IPS-NIHi7 (cell line): ENCODE data around the gene SRPK2.
A peak's percentile ranks its signal among the peaks of the same experiment; 100 is the strongest.
"Not testable (repeated sequence)": the region's sequence is repeated elsewhere in the genome, so short reads cannot be mapped to it uniquely, and the experiment has no call there.

ENCODE experiments used
- DNase-seq: peaks from one replicate; pipeline ENCODE4 v3.0.0; 2012; ENCODE audit warnings: mixed read lengths; ENCODE audit errors: extremely low spot score

The SRPK2 gene

DNA sequence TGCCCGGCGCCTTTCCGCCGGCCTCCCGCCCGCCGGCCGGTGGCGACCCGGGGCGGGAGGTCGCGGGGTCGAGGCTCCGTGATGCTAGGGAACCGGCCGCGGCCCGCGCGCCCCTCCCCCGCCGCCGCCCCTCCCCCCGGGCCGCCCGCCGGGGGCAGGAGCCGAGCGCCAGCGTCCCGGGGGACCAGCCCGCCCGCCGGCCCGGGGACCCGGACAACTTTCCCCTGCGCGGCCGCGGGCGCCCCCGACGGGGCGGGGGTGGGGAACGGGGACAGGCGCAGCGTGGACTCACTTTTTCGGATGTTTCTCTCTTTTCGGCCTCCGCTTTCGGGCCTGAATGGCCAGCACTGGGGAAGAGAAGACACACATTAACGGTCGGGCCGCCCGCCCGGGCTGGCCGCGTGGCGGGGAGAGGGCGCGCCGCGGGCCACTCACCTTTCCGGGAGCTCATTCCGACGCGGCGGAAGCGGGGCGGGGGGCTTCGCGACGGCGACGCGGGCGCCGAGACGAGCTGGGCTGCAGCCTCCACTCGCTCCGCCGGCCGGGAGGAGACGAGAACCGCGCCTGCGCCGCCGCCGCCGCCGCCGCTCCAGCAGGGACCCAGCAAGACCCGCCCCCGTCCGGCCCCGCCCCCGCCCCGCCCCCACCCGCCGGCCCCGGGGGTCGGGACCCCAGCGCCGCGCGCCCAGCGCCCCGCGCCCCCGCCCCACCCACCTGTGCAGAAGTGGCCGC is at the start of gene SRPK2:
Gene SRPK2 (minus strand): TSS at position 566 of the 732 bp plus-strand sequence.
- DNase-seq = peak; percentile 91

DNA sequence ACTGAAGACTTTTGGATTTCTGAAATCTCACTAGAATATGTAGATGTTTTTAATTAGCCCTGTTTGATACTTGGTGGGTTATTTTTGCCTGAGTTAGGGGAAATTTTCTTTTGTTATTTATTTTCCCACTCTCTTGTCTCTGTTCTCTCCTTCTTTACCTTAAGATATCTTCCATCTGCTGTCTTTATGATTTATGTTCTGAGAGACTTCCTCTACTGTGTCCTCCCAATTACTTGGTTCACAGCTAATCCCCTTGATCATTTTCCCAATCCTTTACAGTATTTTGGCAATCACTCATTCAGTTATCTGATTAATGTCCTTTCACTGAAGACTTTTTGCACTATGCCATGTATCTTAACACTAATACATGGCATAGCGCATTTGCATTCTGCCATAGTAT is 49.5 kb upstream of the SRPK2 start:
- no peak for DNase-seq

DNA sequence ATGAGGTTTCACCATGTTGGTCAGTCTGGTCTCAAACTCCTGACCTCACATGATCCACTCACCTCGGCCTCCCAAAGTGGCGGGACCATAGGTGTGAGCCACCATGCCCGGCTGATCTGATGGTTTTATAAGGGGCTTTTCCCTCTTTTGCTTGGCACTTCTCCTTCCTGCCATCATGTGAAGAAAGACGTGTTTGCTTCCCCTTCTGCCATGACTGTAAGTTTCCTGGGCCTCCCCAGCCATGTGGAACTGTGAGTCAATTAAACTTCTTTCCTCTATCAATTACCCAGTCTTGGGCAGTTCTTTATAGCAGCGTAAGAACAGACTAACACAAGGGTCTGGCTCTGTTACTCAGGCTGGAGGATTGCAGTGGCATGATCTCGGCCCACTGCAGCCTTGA is 48.6 kb upstream of the SRPK2 start:
- DNase-seq = not testable (repeated sequence)

DNA sequence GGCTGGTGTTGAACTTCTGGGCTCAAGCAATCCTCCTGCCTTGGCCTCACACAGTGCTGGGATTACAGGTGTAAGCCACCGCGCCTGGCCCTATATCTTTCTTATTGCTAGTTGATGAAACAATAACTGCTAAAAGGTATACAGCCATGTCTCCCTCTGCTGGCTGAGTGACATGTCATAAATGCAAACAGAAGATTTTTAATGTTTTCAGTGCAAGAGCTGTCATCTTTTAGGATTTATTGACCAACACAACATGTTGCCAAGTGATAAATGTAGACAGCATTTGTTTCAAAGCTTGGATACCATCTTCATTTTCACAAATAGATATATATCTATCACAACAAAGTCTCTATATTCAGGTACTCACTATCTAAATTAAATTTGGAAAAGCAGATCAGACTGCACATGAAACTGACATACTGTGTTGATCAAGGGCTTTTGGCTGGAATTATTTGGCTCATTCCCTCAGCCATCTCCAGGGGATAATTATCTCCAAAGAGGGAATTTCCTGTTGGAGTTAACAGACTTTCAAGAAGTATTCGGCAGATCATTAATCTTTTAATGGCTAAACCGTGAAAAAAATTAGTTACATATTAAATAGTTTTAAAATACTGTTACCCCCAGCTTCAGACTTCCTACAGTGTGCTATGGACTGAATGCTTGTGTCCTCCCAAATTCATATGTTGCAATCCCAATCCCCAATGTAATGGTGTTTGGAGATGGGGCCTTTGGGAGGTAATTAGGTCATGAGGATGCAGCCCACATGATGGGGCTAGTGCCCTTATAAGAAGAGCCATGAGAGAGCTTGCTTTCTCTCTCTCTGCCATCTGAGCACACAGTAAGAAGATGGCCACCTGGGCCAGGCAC is 41.3 kb upstream of the SRPK2 start:
- no peak for DNase-seq

DNA sequence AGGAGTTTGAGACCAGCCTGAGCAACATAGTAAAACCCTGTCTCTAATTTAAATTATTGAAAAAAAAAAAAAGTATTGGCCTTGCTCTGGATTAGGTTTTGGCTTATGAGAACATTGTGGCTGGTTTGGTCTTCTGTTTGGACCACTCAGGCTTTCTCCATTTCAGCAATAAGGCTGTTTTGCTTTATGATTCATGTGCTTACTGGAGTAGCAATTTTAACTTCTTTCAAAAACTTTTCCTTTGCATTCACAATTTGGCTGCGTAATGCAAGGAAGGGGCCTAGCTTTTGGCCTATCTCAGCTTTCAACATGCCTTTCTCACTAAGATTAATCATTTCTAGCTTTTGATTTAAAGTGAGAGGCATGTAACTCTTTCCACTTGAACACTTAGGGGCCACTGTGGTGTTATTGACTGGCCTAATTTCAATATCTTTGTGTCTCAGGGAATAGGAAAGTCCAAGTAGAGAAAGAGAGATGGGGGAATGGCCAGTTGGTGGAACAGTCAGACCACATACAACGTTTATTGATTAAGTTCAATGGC is 38.0 kb upstream of the SRPK2 start:
- no peak for DNase-seq

DNA sequence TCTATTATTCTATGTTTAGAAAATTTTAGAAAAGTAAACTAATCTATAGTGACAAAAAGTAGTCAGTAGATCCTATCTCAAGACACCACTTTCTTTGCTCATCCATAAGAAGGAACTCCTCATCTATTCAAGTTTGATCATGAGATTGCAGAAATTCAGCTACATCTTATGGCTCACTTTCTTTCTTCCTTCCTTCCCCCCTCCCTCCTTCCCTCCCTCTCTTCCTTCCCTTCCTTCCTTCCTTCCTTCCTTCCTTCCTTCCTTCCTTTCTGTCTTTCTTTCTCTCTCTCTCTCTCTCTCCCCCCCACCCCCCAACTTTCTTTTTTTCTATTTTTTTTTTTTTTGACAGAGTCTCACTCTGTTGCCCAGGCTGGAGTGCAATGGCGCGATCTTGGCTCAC is 35.3 kb upstream of the SRPK2 start:
- DNase-seq = no peak

DNA sequence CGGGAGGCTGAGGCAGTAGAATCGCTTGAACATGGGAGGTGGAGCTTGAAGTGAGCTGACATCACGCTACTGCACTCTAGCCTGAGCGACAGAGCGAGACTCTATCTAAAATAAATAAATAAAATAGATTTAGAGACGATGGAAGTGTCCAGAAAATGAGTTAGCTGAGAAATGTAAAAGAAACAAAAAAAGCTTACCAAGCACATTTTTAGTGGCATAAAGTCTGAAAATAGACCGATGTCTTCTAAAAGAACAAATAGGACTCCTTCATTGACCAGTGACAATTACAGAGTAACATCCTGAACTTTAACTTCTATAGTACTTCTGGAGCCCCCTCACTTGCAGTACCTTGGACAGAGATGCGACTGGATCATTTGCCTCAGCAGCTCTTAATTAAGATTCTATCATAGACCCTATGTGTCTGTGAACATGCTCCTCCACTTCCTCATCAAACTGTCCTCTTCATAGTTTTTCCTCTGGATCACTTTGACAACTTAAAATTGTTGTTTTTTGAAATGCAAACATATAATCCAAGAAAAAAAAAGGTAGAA is 25.2 kb upstream of the SRPK2 start:
- DNase-seq = peak; percentile 22

DNA sequence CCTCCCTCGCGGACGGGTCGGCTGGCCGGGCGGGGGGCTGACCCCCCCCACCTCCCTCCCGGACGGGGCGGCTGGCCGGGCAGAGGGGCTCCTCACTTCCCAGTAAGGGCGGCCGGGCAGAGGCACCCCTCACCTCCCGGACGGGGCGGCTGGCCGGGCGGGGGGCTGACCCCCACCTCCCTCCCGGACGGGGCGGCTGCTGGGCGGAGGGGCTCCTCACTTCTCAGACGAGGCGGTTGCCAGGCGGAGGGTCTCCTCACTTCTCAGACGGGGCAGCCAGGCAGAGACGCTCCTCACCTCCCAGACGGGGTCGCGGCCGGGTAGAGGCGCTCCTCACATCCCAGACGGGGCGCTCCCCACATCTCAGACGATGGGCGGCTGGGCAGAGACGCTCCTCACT is 22.1 kb upstream of the SRPK2 start:
- not testable (repeated sequence) for DNase-seq

DNA sequence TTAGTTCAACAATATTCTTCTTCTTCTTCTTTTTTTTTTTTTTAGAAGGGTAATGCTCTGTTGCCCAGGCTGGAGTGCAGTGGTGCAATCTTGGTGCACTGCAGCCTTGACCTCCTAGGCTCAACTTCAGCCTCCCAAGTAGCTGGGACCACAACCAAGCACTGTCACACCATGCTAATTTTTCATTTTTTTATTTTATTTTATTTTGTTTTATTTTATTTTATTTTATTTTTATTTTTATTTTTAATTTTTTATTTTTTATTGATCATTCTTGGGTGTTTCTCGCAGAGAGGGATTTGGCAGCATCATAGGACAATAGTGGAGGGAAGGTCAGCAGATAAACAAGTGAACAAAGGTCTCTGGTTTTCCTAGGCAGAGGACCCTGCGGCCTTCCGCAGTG is 21.1 kb upstream of the SRPK2 start:
- DNase-seq = not testable (repeated sequence)

DNA sequence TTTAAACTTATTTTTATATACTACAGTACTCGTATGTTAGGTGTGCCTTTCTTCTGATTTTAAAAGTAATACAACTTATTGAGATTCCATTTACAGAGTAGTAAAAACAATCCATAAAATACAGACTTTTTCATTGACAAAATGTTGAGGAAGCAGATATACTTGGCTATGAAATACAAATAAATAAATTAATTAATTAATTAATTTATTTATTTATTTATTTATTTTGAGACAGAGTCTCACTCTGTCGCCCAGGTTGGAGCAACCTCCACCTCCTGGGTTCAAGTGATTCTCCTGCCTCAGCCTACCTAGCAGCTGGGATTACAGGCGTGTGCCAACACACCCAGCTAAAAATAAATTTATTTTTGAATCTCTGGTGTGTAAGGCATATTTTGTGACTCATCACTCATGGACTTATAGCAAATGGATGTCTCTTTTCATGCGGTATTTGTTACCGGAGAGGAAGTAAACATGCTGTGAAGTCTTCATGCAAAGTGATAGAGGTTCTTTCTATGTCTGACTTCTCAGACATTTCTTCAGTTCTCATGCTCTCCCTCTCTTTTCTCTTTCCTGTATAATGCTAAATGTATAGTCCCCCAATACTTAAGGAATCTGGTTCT is 20.2 kb upstream of the SRPK2 start:
- DNase-seq = no peak

DNA sequence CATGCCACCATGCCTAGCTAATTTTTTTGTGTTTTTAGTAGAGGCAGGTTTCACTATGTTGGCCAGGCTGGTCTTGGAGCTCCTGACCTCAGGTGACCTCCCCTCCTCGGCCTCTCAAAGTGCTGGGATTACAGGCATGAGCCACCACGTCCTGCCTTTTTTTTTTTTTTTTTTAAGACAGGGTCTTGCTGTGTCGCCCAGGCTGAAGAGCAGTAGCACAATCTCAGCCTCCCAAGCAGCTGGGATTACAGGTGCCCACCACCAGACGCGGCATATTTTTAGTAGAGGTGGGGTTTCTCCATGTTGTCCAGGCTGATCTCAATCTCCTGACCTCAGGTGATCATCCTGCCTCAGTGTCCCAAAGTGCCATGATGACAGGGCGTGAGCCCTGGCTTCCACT is 14.4 kb upstream of the SRPK2 start:
- DNase-seq = no peak

DNA sequence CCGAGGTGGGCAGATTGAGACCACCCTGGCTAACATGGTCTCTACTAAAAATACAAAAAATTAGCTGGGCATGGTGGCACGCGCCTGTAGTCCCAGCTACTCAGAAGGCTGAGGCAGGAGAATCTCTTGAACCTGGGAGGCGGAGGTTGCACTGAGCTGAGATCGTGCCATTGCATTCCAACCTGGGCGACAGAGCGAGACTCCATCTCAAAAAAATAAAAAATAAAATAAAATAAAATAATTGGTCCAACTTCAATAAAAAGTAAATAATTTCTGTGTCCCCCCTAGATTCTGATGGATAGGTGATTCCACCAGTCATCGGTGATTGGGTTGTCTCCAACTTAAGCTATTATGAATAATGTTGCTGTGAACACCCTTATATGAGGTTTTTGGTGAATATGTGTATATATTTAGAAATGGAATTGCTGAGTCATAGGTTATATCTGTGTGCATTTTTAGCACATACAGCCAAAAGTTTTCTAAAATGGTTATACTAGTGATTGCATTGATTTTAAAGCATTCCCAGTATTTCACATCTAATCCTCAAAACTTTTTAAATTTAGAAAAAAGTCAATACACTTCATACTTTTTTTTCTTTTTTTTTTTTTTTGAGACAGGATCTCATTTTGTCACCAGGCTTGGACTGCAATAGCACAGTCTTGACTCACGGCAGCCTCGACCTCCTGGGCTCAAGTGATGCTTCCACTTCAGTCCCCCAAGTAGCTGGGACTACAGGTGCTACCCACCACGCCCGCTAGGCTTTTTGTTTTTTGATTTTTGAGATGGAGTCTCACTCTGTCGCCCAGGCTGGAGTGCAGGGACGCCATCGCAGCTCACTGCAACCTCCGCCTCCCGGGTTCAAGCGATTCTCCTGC is 13.7 kb upstream of the SRPK2 start:
- DNase-seq = no peak

DNA sequence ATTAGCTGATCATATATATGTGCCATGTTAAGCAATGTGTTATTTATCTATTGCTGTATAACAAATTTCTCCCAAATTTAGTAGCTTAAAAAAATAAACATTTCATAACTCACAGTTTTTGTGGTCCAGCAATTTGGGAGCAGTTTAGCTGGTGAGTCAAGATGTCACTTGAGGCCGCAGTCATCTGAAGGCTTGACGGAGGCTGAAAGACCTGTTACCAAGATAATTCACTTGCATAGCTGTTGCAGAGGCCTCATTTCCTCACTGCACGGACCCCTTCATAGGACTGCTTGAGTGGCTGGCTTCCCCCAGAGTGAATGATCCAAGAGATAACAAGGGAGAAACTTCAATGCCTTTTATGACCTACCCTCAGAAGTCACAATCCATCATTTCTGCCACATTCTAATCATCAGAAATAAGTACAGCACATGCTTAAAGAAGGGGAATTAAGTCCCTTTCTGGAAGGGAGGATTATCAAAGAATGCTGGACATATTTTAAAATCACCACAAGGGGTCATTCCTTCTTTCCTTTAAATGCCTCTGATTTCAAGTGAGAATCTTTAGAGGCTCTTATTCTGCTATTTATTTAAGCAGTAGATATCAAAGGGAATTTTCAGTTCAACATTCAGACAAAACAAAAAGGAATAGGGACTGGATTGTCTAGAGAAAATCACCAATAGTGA is 10.5 kb upstream of the SRPK2 start:
- no peak for DNase-seq

DNA sequence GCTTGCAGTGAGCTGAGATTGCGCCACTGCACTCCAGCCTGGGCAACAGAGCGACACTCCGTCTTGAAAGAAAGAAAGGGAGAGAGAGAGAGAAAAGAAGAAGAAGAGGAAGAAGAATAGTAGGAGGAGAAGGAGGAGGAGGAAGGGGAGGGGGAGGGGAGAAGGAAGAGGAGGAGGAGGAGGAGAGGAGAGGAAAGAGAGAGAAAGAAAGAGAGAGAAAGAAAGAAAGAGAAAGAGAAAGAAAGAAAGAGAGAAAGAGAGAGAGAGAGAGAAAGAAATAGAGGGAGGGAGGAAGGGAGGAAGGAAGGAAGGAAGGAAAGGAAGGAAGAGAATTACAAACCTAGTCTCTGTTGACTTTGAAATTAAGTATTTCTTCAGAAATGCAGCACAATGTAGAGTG is 7.8 kb upstream of the SRPK2 start:
- DNase-seq = no peak

DNA sequence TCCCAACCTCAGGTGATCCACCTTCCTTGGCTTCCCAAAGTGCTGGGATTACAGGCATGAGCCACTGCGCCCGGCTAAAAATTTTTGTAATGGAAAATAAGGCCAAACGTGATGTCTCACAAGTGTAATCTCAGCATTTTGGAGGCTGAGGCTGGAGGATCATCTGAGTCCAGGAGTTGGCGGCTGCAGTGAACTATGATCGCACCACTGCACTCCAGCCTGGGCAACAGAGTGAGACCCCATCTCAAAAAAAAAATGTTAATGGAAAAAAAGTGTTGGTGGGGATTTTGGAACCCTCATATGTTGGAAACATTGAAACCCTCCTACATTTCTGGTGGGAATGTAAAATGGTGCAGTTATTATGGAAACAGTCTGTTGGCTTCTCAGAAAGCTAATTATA is 2.7 kb upstream of the SRPK2 start:
- DNase-seq = no peak

DNA sequence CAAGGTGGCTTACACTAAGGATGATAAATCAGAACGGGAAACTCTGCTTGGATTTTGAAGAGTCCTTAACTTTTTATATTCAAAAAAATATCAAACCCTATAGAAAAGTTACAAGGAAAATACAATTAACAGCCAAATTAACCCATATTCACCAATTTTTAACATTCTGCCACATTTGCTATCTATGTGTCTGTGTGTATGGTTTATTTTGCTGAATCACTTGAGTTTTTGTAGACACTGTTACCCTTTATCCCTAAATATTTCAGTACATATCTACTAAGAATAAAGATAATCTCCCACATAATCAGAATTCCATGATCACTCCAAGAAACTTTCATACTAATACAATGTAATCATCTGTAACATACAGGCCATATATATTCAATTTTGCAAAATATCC is 1.2 kb upstream of the SRPK2 start:
- DNase-seq = no peak

DNA sequence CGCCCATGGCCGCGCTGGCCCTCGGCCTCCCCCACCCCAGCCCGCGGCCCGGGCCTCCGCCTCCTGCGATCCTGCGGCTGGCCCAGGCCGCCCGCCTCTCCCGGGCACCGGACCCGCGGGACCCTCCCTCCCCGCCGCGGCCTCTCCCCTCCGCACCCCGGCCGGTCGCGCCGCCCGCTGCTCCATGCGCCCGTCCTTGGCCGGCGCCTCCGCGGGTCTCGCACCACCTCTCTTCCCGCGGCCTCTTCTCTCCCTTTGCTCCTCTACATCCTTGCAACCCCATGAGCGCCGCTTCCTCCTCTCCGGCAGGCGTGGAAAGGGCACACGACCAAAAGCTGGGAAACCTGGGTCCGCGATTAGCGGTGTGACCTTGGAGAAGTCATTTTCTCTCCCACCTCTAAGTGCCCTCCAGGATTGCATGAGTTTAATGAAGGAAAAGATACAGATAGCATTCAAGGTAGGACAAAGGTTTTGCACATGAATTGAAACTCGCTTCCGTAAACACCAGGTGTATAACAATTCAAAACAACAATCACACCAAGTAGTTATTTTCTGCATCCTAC is 448 bp upstream of the SRPK2 start:
- peak; percentile 69 for DNase-seq

DNA sequence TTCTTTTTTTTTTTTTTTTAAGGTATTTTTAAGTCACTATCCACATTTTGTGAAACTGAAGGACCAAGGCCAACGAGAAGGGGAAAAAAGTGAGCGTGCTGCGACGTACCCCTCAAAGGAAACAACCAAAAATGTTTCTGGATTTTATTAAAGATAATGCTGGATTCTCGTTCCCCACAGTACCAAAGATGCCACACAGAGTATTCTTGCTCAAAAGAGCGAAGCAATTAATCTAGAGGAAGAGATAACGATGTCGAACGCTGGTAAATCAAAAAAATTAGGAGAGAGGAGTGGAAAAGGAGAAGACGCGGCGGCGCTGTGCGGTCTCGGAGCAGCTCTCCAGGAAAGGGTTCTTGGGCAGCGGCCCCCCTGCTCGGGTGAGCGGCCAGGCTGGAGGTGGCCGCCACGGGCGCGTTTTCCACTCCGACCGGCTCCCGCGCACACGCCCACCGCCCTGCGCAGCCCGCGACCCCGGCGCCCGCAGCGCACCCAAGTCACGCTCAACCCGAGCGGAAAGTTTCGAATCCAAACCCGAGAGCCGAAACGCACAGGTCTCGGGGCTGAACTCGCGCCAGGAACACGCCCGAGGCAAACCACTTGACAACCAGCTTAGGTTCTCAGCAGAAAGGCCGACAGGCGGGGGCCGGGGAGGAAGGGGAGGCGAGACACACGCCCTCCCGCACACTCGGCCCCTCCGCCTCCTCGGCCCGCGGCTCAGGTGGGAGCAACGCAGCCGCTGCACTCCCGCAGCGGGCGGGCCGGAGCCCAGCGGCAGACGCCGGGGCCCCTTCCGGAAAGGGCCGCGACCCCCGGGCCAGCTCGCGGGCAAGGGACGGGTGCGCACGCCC is 989 bp downstream of the SRPK2 start:
- peak; percentile 65 for DNase-seq

DNA sequence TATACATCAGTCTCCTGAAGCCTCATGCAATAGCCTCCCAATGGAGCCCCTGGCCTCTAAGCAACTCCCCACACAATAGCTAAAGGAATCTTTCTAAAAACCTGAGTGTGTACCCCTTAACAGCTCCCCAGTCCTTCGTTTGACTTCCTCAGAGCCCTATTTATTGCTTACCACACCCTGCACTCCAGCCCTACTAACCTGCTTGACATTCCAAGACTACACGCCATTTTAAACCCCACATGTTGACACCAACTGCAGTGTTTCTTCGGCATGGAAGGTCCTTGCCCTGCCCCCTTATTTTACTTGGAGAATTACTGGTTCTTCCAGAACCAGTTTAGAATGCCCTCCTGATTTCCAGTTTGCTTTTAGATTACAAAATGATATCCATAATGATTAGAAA is 10.8 kb downstream of the SRPK2 start:
- DNase-seq = no peak
